ENCODE data around the gene ANXA1.

ANXA1 gene, protein sequence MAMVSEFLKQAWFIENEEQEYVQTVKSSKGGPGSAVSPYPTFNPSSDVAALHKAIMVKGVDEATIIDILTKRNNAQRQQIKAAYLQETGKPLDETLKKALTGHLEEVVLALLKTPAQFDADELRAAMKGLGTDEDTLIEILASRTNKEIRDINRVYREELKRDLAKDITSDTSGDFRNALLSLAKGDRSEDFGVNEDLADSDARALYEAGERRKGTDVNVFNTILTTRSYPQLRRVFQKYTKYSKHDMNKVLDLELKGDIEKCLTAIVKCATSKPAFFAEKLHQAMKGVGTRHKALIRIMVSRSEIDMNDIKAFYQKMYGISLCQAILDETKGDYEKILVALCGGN

DNA sequence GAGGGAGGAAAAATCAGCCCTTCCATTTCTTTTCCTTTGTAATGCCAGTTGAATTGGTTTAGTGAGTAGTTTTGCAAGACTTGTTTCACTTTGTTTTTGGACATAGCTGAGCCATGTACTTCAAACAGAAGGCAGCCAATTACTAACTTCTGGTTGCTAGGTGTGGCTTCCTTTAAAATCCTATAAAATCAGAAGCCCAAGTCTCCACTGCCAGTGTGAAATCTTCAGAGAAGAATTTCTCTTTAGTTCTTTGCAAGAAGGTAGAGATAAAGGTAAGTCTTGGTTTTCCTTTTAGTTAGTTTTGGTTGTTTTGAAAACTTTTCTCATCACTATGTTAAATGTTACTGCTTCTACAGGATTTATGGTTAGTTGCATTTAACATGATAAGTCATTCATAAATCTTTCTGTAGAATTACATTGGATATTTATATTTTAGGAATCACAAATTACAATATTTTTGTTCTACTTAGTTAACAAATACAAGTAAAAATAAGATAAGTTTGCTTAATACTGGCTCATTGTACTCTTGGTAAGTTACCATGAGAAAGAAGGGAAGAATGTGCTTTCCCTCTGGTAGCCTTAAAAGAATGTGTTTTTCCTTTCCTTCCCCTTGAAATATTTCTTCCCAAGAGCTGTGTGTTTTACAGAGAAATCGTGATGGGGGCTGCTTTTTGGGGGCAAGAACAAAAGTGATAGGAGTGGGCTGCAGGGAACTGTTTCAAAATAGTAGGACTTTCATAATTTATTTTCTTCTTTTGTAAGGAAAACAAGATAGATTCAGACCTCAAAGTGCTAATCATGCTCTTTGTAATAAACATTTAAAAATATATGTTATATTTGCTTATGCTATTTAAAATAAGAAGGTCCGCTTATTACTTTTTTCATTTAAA lies at the start of gene ANXA1:
TSS of gene ANXA1 (plus strand) at position 213 of the 890 bp plus-strand sequence. CDS start 6,671 bp downstream, outside the sequence.
- DNase-seq, result peak; percentile 32

DNA sequence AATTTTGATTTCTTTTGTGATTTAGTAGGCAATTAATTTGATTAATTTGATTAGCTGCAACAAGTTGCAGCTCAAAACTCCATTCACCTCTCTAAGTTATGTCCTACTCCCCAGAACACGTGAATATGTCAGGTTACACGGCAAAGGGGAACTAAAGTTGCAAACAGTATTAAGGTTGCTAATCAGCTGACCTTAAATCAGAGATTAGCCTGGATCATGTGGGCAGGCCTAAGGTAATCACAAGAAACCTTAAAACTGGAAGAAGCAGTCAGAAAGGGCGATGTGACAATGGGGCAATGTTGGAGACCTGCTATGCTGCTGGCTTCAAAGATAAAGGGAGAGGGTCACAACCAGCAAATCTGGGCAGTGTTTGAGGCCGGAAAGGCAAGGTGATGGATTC lies 47.3 kb upstream of the ANXA1 start:
- no peak for DNase-seq

DNA sequence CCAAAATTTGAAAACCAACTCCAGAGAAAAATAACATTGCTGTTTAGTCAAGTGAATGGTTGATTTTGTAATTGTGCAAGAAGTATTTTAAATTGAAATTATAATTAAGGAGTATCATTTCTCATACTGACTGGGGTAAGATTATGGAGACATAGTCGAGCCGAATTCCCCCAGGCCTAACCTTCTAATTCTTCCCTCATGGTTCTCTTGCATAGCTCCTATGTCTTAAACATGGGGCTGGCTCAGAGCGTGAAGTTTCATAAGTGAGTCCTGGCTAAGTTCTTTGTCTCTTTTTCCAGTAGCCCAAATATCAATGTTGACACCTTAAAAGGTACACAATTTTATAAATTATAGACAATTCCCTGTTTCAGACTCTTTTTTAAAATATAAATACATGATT lies 46.7 kb upstream of the ANXA1 start:
- DNase-seq, result no peak

DNA sequence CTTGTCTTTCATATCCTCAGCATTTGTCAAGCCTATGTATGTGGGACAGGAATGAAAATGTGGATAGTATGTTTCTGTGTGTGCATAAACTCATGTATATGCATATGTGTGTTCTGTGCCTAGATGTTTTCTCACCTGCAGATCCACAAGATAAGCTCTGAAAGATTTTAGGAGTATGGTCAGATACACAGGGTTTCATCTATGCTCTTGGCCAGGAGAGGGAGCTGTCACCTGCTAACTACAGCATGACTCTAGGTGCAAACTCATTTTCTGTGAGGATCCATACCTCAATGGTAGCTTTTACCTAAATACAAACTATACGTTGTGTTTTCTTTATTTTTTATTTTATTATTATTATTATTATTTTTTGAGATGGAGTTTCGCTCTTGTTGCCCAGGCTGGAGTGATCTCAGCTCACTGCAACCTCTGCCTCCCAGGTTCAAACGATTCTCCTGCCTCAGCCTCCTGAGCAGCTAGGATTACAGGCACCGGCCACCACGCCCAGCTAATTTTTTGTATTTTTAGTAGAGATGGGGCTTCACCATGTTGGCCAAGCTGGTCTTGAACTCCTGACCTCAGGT lies 44.1 kb upstream of the ANXA1 start:
- peak; percentile 60 for DNase-seq

DNA sequence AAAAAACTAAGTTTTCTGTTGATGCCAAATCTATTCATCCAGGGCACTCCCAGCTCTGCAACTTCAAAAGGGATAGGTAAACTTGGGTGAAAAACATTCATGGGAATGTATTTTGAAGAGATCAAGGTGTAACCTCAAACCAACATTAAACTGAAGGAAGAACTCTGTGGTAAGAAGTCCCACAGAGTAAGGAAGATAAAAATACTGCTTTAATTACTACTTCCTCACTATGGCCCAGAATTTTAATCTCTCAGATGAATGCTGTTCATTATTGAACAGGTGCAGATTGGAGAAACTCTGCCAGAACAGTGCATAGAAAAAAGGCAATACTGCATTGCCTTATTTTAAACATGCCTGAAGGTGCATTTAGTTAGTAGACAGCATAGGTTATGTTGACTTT lies 37.6 kb upstream of the ANXA1 start:
- DNase-seq, result no peak

DNA sequence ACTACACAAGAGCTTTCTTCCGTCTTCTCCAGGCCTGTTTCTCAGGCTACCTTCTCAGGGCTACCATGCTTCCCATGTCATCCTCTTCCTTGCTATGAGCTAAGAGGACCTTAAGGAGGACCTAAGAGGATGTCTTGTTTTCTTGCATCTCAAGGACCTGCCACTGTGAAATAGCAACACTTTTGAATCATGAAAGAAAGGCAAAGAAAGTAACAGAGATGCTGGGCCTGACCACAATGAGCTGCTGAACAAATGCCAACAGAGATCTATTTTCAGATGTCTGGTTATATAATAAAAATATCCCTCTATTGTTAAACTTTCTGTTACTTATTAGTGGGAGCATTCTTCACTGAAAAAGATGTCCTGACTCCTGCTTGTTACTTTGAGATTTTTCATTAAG lies 36.7 kb upstream of the ANXA1 start:
- DNase-seq, result no peak

DNA sequence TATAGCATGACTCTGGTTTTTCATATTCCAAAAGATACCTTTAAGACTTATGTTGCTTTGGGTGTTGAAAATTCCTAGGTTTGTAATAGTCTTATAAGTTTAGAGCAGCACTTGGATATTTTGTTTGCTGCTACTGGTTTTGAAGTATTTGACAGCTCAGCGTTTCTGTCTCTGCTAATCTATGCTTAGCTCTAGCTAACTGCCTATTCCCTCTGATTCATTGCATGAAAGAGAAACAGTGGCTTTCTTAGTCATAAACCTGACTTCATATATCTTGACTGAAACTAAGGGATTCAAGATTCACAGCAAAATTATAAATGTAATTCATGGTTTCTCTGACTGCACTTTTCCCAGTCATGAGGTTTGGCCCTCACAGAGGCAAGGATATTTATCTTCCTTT lies 35.6 kb upstream of the ANXA1 start:
- DNase-seq, result no peak

DNA sequence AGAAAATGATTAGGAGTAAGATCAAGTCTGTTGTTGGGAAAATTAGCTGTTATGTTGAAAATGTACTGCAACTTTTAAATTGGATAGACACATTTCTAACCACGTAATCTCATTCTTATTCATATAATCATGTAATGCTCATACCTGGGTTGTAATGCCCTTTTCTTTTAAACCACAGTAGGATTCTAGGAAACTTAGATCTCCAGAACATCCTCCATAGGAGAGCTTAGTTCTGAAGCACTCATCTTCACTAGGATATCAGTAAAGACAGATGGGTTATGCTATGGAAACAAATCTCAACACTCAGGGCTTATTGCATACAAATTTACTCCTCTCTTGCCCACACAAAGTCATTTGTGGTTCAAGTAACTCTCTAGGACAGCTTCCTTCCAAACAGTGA lies 34.8 kb upstream of the ANXA1 start:
- no peak for DNase-seq

DNA sequence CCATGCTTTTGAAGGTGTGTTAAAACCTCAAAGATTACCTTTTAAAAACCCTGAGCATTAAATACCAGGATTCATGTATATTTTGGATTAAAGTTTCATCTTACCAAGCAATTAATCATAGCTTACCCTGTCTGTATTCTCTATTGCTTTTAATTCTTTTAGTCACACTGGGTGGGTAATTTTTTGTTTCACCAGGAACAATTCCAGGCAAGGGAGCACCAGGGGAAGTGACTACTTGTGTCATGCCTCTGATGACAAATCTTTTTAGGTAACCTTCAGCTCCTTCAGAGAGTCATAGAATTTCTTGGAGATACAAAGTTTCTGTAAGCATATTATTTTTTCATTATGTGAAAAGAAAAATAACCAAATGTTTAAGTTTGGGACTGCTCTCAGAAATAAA lies 33.4 kb upstream of the ANXA1 start:
- DNase-seq, result no peak

DNA sequence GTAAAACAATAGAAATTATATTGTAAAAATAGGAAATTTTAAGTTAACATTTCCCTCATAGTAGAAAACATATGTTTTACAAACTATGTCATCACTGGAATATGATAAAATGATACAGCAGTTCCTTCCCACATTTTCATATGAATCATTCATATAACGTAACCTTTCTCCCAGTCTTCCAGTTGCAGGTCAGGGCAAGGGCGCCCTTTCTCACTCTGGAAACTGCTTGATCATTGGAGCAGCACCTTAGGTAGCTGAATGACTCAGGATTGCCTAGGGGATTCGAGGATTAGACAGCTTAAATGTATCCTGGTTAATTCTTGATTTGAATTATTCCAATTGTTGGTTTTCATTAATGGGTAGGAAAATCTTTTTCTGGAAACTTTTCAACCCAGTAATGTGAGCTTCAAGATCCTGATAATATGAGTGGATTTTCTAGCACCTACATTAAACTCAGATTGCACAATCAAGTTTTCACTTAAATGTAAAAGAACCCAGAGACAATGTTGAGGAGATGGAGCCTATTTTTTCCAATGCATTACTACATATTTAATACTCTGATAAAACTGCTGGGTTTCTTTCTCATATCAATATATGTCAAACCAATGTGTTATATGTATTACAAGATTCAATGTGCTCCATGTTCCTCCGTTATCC lies 32.6 kb upstream of the ANXA1 start:
- no peak for DNase-seq

DNA sequence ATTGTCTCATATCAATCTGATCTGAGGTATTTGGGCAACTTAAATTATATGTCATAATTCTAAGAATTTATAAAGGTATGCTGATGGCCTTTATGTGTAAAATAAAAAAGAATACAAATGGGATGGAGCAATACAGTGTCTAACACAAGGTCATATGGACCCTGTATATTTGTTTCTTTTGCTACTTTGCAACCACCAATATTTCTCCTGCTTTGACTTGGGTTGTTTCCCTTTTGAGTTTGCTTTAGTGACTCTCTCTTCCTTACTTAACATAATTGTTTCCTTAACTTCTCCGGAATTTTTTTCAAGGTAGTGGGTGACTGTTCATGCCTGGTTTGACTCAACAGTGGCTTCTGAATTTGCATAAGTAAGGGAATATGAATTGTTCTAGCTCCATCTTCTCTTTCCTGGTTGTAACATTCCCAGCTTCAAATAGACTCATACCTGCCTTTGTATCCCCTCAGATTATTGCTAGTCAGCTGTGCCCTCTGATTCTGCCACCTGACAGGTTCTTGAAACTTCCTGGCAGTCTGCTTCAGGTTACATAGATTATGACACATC lies 30.2 kb upstream of the ANXA1 start:
- no peak for DNase-seq

DNA sequence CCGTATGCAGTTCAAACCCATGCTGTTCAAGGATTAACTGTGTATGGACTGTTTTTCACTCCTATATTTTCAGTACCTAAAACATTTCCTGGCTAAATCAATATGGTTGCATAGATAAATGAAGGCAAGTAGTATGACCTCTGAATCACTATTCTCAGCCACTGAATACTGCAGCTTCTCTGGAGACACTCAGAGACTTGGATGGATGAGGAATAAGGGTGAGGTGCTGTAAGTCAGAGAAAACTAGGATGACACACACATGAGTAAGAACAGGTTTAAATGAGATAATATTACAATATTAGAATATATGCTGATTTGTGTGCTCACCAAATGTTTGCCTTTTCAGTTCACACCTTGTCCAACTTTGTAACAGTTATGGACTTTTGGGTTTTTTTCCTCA lies 26.0 kb upstream of the ANXA1 start:
- no peak for DNase-seq

DNA sequence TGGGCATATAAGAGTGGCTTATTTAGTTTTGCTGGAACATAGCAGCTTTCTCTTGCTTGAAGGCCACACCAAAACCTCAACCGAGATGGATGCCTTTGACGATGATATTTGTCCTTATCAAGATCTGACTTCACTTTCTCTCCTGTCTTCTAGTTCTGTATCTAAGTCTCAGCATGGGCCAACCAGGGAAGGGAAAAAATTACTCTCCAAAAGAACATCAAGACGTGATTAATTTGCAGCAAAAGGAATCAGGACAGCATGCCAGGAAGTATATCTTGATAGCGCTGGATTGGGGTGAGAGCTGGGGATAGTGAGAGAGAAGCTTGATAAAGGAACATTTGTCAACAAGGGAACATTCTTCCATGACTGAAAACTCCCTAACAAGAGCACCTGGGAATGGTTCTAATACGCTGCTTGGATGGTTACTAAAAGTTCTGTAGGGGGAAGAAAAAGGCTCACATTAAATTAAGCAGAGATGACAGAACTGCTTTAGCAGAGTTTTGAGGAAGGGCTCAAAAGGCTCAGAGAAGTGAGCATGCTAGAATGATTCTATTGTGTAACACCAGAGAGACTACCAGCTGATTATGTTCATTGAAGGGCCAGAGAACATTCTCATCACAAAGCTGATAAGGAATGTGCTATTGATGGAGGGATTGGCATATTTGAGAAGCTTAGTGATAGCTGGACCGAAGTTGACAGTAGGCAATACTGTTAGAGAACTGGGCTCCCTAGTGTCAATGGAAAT lies 21.6 kb upstream of the ANXA1 start:
- DNase-seq, result no peak

DNA sequence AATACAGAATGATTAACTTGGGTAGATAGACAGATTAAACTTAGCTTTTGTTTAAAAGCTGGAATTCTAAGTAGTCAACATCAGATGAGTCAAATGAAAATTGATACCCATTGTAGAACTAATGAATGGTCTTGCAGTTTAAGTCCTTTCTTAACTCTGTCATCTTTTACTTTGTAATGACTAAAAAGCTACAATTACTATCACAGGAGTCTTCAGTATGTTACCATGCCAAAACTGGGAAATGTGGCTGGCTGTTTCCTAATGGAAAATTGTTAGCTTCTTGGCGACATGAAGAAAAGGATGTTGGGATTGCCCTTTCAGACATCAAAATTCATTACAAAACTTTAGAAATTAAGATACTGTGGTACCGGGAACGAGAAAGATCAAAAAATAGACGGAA lies 20.2 kb upstream of the ANXA1 start:
- no peak for DNase-seq

DNA sequence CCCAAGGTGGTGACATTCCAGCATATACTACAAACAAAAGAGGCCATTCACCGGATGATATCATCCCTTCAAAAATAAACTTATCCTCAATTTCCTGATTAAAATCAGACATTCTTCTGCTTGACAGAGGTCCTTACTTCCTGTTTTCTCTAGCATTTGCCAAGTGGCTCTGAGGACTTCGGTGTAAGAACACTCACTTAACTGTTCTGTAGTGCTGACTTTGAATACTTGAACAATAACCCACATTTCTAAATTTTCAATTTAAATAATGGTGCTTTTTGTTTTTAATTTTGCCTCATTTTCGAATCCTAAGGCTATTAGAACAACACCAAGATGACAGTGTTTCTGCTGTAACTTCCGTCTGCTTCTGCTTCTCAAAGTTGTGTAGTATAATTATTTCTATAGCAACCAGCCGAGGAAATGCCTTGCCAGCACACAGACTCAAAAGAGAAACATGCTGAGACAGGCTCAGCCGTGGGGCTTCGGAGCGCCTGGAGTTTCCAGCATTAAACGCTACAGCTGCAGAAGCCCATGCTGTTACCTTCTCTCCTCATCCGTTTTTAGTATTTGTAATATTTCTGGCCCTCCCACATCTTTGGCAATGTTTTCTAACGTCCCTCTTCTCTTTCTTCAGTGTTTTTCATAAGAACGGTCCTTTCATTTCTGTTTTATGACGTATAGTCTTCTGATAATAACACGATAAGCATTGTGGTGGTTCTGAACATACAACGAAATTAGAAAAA lies 19.5 kb upstream of the ANXA1 start:
- DNase-seq, result peak; percentile 80

DNA sequence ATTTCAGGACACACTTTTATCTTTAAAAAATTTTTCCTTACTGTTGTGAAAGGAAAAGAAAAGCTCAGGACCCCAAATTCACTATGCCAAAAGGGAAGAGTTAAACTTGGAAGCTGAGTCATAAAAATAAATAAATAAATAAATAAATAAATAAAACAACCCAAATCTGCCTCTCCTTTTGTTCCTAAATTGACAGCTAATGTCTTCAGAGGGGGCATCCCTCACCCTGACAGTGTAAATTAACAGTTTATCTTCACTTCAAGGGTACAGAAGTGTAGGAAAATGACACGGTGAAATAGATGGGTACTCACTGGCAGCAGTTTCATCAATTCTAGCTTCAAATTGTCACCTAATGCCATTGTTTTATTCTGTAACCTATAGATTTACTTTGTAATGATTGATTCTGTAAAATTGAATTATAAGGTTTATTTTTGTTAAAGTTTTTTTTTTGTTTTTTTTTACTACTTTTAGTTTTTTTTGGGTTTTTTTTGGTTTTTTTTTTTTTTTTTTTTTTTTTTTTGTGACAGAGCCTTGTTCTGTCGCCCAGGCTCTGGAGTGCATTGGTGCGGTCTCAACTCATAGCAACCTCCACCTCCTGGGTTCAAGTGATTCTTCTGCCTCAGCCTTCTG lies 18.5 kb upstream of the ANXA1 start:
- peak; percentile 29 for DNase-seq

DNA sequence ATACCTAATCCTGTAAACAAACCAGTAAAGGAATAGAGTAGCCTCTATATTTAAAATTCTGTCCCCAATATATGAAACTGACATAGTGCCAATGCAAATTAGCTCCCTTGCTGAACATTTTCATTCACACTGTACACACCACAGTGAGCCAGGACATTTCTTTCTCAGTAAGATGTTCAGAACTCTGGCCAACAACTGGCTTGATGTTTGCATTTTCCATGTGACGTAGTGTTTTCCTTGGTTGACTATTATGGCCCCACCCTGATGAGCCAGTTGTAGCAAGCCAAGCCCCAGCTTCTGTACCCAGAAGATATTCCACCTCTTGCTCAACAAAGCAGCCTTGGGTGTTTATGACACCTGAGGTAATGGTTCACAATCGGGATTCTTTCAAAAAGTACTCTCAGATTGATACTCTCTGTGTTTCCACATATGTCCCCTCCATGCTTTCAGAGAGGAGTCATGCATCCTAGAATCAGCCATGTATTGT lies 17.7 kb upstream of the ANXA1 start:
- DNase-seq, result no peak

DNA sequence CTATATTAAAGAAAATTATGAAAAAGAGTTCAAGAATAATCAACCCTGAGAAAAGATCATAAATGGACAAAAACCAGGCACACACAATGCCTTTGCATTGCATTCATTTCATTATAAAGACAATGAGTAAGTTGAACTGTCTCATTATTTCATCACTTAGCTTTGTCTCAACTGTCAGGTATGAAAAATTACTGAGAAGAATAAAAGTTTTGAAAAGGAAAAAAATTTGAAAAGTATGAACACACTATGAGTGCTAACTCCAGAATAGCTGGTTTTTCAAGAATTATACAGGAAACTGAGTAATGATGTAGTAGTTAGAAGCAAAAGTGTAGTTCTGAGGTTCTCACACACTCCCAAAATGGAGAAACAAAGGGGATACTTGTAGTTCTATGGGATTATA lies 16.3 kb upstream of the ANXA1 start:
- DNase-seq, result no peak

DNA sequence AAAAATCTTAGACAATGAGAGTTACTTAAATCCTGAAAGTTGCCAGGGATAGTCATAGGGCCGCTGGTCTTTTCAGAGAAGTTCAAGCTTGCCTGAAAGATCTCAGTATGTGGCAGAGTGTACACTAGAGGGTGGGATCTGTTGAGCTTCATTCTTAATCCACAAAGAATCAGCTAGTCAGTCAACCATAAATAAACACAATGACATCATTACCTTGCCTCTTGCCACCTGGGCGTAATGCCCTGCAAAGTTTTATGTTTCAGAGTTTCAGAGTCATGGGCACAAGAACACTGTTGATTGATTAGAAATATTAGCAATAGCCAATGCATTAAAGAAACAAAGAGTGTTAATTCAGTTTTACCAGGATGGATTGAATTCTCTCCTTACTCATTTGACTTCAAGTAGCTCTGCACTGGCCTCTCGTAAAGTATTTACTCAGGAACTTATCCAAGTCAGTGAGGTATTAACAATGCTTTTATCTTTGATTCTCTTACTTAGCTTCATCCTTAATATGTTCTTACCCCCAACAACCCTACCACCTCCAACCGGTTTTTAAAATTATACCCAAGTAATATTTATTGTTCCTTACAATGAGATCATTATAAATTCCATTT lies 14.3 kb upstream of the ANXA1 start:
- DNase-seq, result no peak

DNA sequence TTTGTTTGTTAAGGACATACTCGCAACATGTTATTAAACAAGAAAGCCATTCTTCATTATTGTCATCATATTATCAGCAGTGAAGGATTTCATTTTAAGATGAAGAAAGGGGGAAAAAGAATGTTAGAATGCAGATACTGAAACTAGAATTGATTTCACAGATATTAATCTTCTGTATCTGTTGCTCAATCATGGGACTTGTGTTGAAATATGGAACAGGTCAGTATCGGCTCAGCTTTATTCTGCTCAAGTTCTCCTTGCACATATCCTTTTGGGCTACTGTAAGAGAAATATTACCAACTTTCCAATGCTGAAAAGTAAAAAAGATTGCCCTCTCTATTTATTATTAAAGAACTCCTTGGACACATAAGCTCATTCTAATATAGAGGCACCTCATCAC lies 13.8 kb upstream of the ANXA1 start:
- no peak for DNase-seq

All from hematopoietic multipotent progenitor cell treated with erythropoietin and hydrocortisone succinate and interleukin-3 and kit ligand, for 8 days (in vitro differentiated cells).